ENCODE results near the gene NFASC. TPM values are rescaled to one million over a fixed set of nuclear protein-coding genes. Genes with fewer than 3 reads are reported as not detected.

Gene NFASC
- polyA plus RNA-seq, 3 donors = 0.08 TPM; not detected in 2

GRCh38 chr1:205041998-205042910, 171.6 kb downstream of the NFASC start:
- 88% methylated on average over 10 of the region's 16 CpGs for WGBS (ENCODE audit: insufficient coverage)
- H3K27me3 Mint-ChIP-seq (ENCODE audit: low read depth in 3 of 3) = peaks cover 59 to 68% (median 63%) of the 10 kb centered on the region in 3 donors
- no peak overlapping the region for H3K27ac Mint-ChIP-seq
- no peak overlapping the region for H3K27ac ChIP-seq (ENCODE audit: low read depth in 1 of 2, low read length in 2 of 2)
- H3K4me3 ChIP-seq (replicated peaks in 1 of 3; ENCODE audit: low read depth in 2 of 3, low read length in 3 of 3) = no peak overlapping the region
- intact Hi-C loops (cut with micrococcal nuclease) = no loop called here
- H4K20me1 ChIP-seq (ENCODE audit: insufficient read depth, low read length) = no peaks in the 10 kb centered on the region
- H3K36me3 Mint-ChIP-seq = no peaks in the 10 kb centered on the region
- no peaks in the 10 kb centered on the region for H3K36me3 ChIP-seq (replicated peaks in 1 of 2; ENCODE audit: control insufficient read depth in 1 of 2, insufficient read depth in 2 of 2, low read length in 2 of 2)
- peak overlapping the region in 1 of 2 donors; percentile 60 for H3K4me3 Mint-ChIP-seq
- H3K9me3 Mint-ChIP-seq = peaks cover 0 to 3% (median 0%) of the 10 kb centered on the region in 7 donors
- H3K79me2 ChIP-seq (ENCODE audit: insufficient read depth, low read length) = no peaks in the 10 kb centered on the region
- no peak for TF ChIP-seq CTCF (IDR thresholded peaks at IDR 0.05)
- no peaks in the 10 kb centered on the region for H3K4me1 ChIP-seq (ENCODE audit: control insufficient read depth in 1 of 2, insufficient read depth in 2 of 2, low read length in 2 of 2)
- no peaks in the 10 kb centered on the region for H3K4me1 Mint-ChIP-seq
- no peak overlapping the region for H2AFZ ChIP-seq (ENCODE audit: insufficient read depth, low read depth, low read length, poor library complexity, severe bottlenecking)
- DNase-seq = no peak
- no peak overlapping the region for H3K9ac ChIP-seq (ENCODE audit: insufficient read depth, low read length, poor library complexity, severe bottlenecking)
- peaks cover 0 to 11% of the 10 kb centered on the region in 2 donors for H3K9me3 ChIP-seq (replicated peaks in 1 of 2; ENCODE audit: control insufficient read depth in 1 of 2, insufficient read depth in 1 of 2, low read length in 2 of 2)
- H3K27me3 ChIP-seq (ENCODE audit: control insufficient read depth in 2 of 2, insufficient read depth in 2 of 2, low read length in 2 of 2) = peaks cover 20 to 54% of the 10 kb centered on the region in 2 donors
- no peak overlapping the region for H3K4me2 ChIP-seq (replicated peaks; ENCODE audit: extremely low read depth, low read length, poor library complexity, severe bottlenecking)

- 17% methylated on average over 37 of the region's 53 CpGs for WGBS (ENCODE audit: insufficient coverage)
- H2AFZ ChIP-seq (ENCODE audit: insufficient read depth, low read depth, low read length, poor library complexity, severe bottlenecking) = no peak within 1 kb of the TSS
- H3K9me3 Mint-ChIP-seq = peaks cover 0 to 3% (median 0%) of the 10 kb centered on the region in 7 donors
These were observed 172.5 kb downstream of the NFASC start, which contains the start of gene CNTN2 for GRCh38 chr1:205042911-205043806. Gene CNTN2 (plus strand): TSS chr1:205043212. CDS start chr1:205053186, 9,974 bp downstream.

More at GRCh38 chr1:205042911-205043806, 172.5 kb downstream of the NFASC start, which contains the start of gene CNTN2:
- no peak within 1 kb of the TSS for H3K27ac ChIP-seq (ENCODE audit: low read depth in 1 of 2, low read length in 2 of 2)
- peaks cover 0 to 11% of the 10 kb centered on the region in 2 donors for H3K9me3 ChIP-seq (replicated peaks in 1 of 2; ENCODE audit: control insufficient read depth in 1 of 2, insufficient read depth in 1 of 2, low read length in 2 of 2)
- no peak for DNase-seq
- no peaks in the 10 kb centered on the region for H4K20me1 ChIP-seq (ENCODE audit: insufficient read depth, low read length)
- no peak within 1 kb of the TSS for H3K27ac Mint-ChIP-seq
- H3K36me3 Mint-ChIP-seq = no peaks in the 10 kb centered on the region
- no peaks in the 10 kb centered on the region for H3K4me1 Mint-ChIP-seq
- peaks cover 59 to 67% (median 62%) of the 10 kb centered on the region in 3 donors for H3K27me3 Mint-ChIP-seq (ENCODE audit: low read depth in 3 of 3)
- peaks cover 20 to 54% of the 10 kb centered on the region in 2 donors for H3K27me3 ChIP-seq (ENCODE audit: control insufficient read depth in 2 of 2, insufficient read depth in 2 of 2, low read length in 2 of 2)
- H3K79me2 ChIP-seq (ENCODE audit: insufficient read depth, low read length) = no peaks in the 10 kb centered on the region
- H3K36me3 ChIP-seq (replicated peaks in 1 of 2; ENCODE audit: control insufficient read depth in 1 of 2, insufficient read depth in 2 of 2, low read length in 2 of 2) = no peaks in the 10 kb centered on the region
- no peak within 1 kb of the TSS for H3K4me3 ChIP-seq (replicated peaks in 1 of 3; ENCODE audit: low read depth in 2 of 3, low read length in 3 of 3)
- TF ChIP-seq CTCF (IDR thresholded peaks at IDR 0.05) = no peak
- H3K4me1 ChIP-seq (ENCODE audit: control insufficient read depth in 1 of 2, insufficient read depth in 2 of 2, low read length in 2 of 2) = no peaks in the 10 kb centered on the region
- intact Hi-C loops (cut with micrococcal nuclease) = no loop called here
- H3K4me3 Mint-ChIP-seq = peak within 1 kb of the TSS in 1 of 2 donors; percentile 60
- no peak within 1 kb of the TSS for H3K4me2 ChIP-seq (replicated peaks; ENCODE audit: extremely low read depth, low read length, poor library complexity, severe bottlenecking)
- H3K9ac ChIP-seq (ENCODE audit: insufficient read depth, low read length, poor library complexity, severe bottlenecking) = no peak within 1 kb of the TSS

All from CD14-positive monocyte (primary cell).